OCI-LY1 (cell line): ENCODE results near the gene CMTM2.

ENCODE experiments used
- H2AFZ ChIP-seq: fragments of 200-600 bp; sonication (generic), shearing (Covaris generic); 2 replicates; pipeline ENCODE4 v1.6.0; 2014; ENCODE audit warnings: antibody characterized with exemption, mild to moderate bottlenecking, low read length
- H3F3A ChIP-seq: fragments of 200-600 bp; sonication (generic), shearing (Covaris generic); 2 replicates; pipeline ENCODE4 v1.6.0; 2014; ENCODE audit warnings: mild to moderate bottlenecking, antibody characterized with exemption, low read length, moderate library complexity; ENCODE audit not compliant: insufficient read depth
- H3K27ac ChIP-seq: fragments of 200-600 bp; sonication (generic); 2 replicates; pipeline ENCODE4 v1.5.1; 2014; ENCODE audit warnings: low read length, mixed run types, mild to moderate bottlenecking, low read depth; ENCODE audit not compliant: poor library complexity, severe bottlenecking
- H3K27me3 ChIP-seq: fragments of 200-600 bp; sonication (generic); 2 replicates; pipeline ENCODE4 v1.6.0; 2014; ENCODE audit warnings: antibody characterized with exemption, mild to moderate bottlenecking, low read length, moderate library complexity; ENCODE audit not compliant: insufficient read depth
- H3K36me3 ChIP-seq: fragments of 200-600 bp; sonication (generic); 2 replicates; pipeline ENCODE4 v1.6.1; 2014; ENCODE audit warnings: mild to moderate bottlenecking, antibody characterized with exemption, low read length, moderate library complexity, mixed read lengths; ENCODE audit not compliant: insufficient read depth
- H3K4me1 ChIP-seq: fragments of 200-600 bp; sonication (generic); 2 replicates; pipeline ENCODE4 v1.5.1; 2014; ENCODE audit warnings: mild to moderate bottlenecking, low read length, moderate library complexity; ENCODE audit not compliant: insufficient read depth, severe bottlenecking
- H3K4me2 ChIP-seq: fragments of 200-600 bp; sonication (generic), shearing (Covaris generic); 2 replicates; pipeline ENCODE4 v1.6.1; 2014; ENCODE audit warnings: low read length
- H3K4me3 ChIP-seq: fragments of 200-600 bp; sonication (generic); 2 replicates; pipeline ENCODE4 v1.5.1; 2014; ENCODE audit warnings: low read length, low read depth, mild to moderate bottlenecking, mixed read lengths; ENCODE audit not compliant: poor library complexity, severe bottlenecking
- H3K79me2 ChIP-seq: fragments of 200-600 bp; shearing (Covaris generic); 2 replicates; pipeline ENCODE4 v1.6.1; 2016; ENCODE audit warnings: mixed run types, low read length, mixed read lengths; ENCODE audit not compliant: insufficient read depth
- H3K9ac ChIP-seq: fragments of 200-600 bp; sonication (generic), shearing (Covaris generic); 2 replicates; pipeline ENCODE4 v1.6.1; 2014; ENCODE audit warnings: mild to moderate bottlenecking, low read length, mixed read lengths
- H3K9me2 ChIP-seq: fragments of 200-600 bp; sonication (generic), shearing (Covaris generic); 2 replicates; pipeline ENCODE4 v1.6.1; 2014; ENCODE audit warnings: low read depth, mild to moderate bottlenecking, low read length, mixed read lengths
- H3K9me3 ChIP-seq: fragments of 200-600 bp; shearing (Covaris generic); 2 replicates; pipeline ENCODE4 v1.6.1; 2014; ENCODE audit warnings: low read length, mixed read lengths
- H4K20me1 ChIP-seq: fragments of 200-600 bp; sonication (generic), shearing (Covaris generic); 2 replicates; pipeline ENCODE4 v1.6.0; 2016; ENCODE audit warnings: mild to moderate bottlenecking, low read length; ENCODE audit not compliant: insufficient read depth
- EZH2 ChIP-seq: fragments of 200-600 bp; sonication (generic), shearing (Covaris generic); IDR thresholded peaks from 2 replicates; pipeline ENCODE4 v1.8.0; 2017; ENCODE audit warnings: borderline replicate concordance, mixed run types, mild to moderate bottlenecking, antibody characterized with exemption, low read length, moderate library complexity, mixed read lengths
- TF ChIP-seq, protein P1 (sequence below): fragments of 200-600 bp; sonication (generic), shearing (Covaris generic); IDR thresholded peaks from 2 replicates; pipeline ENCODE4 v1.5.1; 2017; ENCODE audit warnings: mild to moderate bottlenecking, antibody characterized with exemption, low read length, moderate library complexity, mixed read lengths

CMTM2 gene

DNA sequence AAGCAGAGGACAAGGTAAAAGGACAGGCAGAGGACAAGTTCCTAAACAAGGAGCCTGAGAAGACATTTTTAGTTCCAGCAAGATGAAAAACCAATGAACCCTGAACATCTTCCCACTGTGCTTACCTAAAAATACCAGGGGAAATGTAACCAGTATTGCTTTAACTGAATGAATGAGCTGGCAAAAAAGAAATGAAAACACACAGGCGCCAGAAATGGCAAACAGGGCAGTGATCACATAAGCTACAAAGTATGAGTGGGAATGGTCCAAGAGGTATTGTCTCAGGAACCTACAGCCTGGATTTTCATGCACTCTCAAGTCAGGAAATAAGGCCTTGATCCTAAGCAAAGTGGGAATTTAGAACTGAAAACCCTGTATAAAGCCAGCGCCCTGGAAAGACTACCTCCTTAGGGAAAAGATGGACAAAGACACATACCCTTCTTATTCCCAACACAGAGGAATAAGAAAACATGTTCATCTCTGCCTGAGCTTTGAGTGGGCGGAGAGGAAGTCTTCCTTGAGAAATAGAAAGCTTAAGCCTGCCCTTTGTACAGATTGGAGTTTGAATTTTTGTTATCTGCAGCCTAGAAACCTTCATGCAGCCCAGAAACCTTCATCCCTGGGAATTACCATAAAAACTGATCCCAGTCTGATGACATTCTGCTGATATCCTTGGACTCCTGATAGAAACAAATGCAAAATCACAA is 2.1 kb downstream of the CMTM2 start:
- no peak overlapping the region for H3K4me2 ChIP-seq
- no peak overlapping the region for H3K27ac ChIP-seq
- no peaks in the 10 kb centered on the region for H3K4me1 ChIP-seq
- TF ChIP-seq, protein P1, sequence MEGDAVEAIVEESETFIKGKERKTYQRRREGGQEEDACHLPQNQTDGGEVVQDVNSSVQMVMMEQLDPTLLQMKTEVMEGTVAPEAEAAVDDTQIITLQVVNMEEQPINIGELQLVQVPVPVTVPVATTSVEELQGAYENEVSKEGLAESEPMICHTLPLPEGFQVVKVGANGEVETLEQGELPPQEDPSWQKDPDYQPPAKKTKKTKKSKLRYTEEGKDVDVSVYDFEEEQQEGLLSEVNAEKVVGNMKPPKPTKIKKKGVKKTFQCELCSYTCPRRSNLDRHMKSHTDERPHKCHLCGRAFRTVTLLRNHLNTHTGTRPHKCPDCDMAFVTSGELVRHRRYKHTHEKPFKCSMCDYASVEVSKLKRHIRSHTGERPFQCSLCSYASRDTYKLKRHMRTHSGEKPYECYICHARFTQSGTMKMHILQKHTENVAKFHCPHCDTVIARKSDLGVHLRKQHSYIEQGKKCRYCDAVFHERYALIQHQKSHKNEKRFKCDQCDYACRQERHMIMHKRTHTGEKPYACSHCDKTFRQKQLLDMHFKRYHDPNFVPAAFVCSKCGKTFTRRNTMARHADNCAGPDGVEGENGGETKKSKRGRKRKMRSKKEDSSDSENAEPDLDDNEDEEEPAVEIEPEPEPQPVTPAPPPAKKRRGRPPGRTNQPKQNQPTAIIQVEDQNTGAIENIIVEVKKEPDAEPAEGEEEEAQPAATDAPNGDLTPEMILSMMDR, result no peak
- no peak for TF ChIP-seq EZH2
- H3K9me3 ChIP-seq, result no peaks in the 10 kb centered on the region
- H3F3A ChIP-seq, result no peaks in the 10 kb centered on the region
- no peaks in the 10 kb centered on the region for H3K9me2 ChIP-seq
- H3K36me3 ChIP-seq, result no peaks in the 10 kb centered on the region
- no peaks in the 10 kb centered on the region for H3K27me3 ChIP-seq
- H3K9ac ChIP-seq, result no peak overlapping the region
- no peak overlapping the region for H3K4me3 ChIP-seq
- H3K79me2 ChIP-seq, result no peaks in the 10 kb centered on the region
- no peak overlapping the region for H2AFZ ChIP-seq
- no peaks in the 10 kb centered on the region for H4K20me1 ChIP-seq

DNA sequence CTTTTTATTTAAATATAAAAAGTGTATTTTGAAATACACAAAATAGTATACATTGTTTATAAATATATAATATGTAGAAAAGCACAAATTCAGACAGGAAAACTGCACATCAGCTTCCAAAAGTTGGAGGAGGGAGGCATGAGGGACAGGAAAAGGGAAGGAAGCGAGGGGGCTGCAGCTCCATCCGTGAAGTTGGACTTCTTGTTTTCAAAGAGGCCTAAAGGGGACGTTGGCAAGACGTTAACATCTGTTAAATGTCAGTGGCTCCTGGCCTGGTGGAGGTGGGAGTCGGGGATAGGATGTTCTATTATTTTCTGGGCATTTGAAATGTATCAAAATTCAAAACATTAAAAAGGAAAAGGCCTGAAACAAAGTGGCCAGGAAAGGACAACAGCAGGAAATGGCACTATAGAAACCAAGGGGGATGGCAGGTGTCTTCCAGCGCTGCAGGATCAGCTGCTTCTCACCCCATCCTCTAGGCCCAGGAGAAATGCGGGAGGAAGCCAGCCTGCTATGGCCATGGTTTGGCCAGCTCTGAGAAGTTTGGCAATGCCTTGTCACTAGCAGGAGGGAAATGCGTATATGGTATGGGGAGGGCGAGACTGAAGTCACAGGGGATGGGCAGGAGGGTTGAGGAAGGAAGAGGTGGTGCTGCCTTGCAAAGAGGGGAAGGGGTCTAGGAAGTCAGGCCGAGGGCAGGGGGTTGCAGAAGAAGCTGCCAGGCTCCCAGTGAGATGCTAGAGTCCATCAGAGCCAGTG is 6.4 kb downstream of the CMTM2 start:
- Histone ChIP-seq H3K9me3 (no peaks in the 10 kb centered on the region), H3K4me1 (peaks cover 9% of the 10 kb centered on the region), H3K27ac (no peak overlapping the region), H3F3A (no peaks in the 10 kb centered on the region), H3K4me3 (no peak overlapping the region), H4K20me1 (no peaks in the 10 kb centered on the region), H3K4me2 (no peak overlapping the region), H3K27me3 (no peaks in the 10 kb centered on the region), H3K9me2 (no peaks in the 10 kb centered on the region), H3K79me2 (no peaks in the 10 kb centered on the region), H3K36me3 (no peaks in the 10 kb centered on the region), H2AFZ (no peak overlapping the region), H3K9ac (no peak overlapping the region)
- TF ChIP-seq, protein P1, result no peak
- no peak for TF ChIP-seq EZH2

DNA sequence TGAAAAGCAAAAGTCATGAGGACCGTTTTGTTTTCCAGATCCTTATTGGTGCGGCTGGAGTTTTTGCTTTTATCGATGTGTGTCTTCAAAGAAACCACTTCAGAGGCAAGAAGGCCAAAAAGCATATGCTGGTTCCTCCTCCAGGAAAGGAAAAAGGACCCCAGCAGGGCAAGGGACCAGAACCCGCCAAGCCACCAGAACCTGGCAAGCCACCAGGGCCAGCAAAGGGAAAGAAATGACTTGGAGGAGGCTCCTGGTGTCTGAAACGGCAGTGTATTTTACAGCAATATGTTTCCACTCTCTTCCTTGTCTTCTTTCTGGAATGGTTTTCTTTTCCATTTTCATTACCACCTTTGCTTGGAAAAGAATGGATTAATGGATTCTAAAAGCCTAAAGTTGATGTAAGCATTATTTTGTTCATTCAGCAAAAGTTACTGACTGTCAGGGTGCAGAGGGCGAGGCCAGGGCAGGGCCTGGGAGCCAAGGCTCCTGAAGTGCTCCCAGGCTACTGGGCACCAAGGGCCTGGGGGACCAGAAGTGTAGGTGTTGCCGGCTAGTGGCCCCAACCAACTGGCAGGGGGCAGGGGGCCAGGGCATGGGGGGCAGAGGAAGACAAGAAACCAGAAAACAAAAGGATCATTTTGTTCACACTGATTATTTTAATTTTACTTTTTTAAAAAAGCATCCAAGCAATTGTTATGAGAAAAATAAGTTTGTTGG is 8.8 kb downstream of the CMTM2 start:
- H4K20me1 ChIP-seq, result no peaks in the 10 kb centered on the region
- H3K9me2 ChIP-seq, result no peaks in the 10 kb centered on the region
- no peaks in the 10 kb centered on the region for H3K36me3 ChIP-seq
- no peaks in the 10 kb centered on the region for H3K27me3 ChIP-seq
- TF ChIP-seq, protein P1, result no peak
- TF ChIP-seq EZH2, result no peak
- no peak overlapping the region for H3K9ac ChIP-seq
- H3F3A ChIP-seq, result no peaks in the 10 kb centered on the region
- peaks cover 9% of the 10 kb centered on the region for H3K4me1 ChIP-seq
- no peaks in the 10 kb centered on the region for H3K9me3 ChIP-seq
- no peak overlapping the region for H3K27ac ChIP-seq
- H3K79me2 ChIP-seq, result no peaks in the 10 kb centered on the region
- H3K4me2 ChIP-seq, result no peak overlapping the region
- H2AFZ ChIP-seq, result no peak overlapping the region
- no peak overlapping the region for H3K4me3 ChIP-seq
